ENCODE measurements around the gene IFITM10.

Gene IFITM10

DNA sequence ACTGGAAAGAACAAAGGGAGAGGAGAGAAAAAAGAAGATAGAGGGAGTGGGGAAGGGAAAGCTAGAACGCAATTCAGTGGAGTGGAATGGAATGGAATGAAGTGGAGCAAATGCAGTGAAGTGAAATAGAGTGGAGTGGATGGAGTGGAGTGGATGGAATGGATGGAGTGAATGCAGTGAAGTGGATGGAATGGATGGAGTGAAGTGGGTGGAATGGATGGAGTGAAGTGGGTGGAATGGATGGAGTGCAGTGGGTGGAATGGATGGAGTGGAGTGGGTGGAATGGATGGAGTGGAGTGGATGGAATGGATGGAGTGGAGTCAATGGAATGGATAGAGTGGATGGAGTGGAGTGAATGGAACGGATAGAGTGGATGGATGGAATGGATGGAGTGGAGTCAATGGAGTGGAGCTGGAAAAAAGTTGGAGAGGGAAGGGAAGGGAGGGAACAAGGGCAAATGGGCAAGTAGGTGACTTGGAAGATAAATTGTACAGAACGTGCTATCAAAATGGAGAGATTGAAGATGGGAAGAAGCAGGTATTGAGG lies 13.9 kb downstream of the IFITM10 start:
- no peak for DNase-seq

DNA sequence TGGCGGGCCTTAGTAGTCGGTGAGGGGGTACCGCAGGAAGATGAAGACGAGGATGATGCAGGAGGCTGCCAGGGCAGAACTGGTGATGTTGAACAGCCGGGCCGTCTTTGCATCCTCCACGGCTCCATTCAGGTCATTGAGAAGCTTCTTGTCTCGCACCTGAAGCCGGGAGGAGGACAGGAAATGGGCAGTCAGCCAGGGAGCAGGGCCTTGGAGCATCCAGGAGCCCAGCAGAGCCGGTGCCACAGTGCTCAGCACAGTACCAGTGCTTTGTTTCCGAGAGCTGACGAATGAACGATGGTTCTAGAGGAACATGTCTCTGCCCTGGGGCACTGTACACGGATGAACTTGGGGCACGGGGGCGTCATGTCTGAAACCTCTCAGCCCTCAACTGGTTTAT lies 15.1 kb downstream of the IFITM10 start:
- no peak for DNase-seq

DNA sequence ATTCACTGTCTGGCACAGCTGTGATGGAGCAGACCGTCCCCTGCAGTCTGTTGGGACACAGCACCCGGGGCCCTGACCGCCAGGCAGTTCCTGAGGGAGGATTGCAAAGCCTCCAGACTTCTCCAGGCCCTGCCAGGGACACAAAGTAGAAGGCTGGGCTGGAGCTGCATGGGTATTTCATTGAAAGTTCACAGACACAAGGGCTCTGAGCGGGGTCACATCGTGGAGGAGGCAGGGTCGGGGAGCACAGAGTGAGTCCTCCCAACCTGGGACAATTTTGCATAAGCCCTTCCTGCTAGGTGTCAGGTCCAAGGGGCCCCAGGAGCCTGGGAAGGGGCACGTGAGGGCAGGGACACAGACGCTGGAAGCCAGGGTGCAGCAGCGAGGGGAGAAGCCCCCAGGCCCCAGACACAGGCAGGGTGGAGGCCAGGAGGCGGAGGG lies 15.7 kb downstream of the IFITM10 start:
- no peak for DNase-seq

DNA sequence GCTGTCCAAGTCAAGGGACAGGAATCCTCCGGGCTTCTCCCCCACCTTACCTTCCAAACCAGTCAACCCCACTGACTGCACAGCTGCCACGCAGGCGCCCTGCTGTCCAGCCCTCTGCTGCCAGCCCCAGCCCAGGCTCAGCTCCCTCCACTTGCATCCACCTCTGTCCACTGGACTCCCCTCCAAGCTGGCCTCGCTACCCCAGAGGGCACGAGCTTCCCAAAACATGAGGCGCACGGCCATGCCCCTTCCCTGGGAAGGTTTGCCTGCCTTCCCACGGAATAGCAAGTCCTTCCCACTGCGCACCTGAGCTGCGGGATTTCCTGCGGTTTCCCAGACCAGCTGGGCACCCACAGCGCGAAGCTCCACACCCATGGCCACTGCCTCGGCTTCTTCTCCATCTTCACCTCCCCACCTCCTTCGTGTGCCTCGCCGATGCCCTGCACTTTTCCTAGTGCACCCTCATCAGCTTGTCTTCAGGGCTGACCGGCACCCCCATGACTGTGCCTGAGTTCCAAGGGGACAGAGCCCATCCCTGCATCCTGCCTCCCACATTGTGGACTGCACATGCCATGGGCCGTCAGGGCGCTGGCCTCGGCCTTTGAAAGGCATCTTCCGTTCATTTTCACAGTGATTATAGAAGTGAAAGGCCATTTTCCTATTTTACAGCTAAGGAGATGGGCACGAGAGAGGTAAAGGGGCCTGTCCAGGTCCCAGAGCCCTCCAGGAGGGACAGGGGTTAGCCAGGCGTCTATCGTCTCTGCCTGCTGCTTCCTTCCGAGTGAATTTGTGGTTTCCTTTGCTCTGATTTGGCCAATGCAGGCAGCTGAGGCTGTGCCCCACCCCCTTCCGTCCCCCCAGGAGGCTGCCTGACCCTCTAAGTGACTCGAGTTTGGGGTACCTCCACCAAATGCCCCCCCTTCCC lies 16.4 kb downstream of the IFITM10 start:
- DNase-seq, result no peak

DNA sequence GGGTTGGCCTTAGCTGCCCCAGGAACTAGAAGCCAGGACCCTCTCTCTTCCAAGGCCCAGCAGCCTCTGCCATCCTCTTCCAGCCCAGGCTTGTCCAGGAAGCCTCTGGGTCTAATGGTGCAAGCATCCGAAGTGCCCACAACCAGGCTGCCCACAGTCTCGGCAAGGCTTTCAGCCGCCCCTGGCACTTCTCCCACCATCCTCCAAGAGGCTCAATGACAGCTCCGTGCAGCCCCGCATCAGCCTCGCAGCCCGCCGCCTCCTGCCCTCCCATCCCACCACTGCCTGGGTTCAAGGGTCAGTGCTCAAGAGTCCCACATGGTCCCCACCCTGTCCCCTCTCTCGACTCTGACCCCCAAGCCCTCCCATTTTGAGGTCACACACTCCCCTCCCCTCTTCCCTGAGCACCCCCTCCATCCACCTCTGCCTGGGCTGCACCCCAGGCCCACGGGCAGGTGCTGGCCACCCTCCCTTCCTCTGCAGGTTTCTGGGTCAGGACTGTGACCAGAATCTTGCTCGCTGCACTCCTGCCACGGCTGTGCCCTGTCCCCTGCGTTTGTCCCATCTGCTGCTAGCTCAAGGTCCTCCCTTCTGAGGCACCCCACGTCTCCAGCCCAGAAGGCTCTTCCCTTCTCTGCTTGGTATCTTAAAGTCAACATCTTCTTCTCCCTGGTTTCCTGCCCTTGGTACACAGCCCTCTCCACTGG lies 17.2 kb downstream of the IFITM10 start:
- no peak for DNase-seq

DNA sequence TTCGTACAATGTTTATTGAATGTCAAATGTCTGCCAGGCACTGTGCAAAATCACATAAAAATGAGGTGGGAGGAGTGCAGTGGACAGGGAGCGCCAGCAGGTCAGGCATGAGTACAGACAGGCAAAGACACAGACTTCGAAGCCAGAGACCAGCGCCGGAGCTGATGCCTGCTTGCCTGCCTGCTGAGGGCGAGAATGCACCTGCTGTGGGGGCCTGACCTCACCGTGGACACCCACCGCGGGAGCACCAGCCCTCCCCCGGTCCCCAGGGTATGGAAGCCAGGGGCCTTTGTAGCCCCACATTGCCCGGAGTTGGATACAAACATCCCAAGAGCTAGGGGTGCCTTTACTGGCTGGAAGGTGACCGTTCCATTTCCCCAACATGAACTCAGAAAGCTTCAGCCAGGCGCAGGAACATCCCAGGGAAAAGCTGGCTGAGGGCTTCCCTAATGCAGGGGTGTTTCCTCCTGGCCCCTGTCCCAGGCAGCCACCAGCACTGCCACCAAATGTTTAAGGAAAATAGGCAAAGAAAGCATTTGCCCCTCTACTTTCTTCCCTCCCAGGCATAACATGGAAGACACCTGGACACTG lies 17.9 kb downstream of the IFITM10 start:
- no peak for DNase-seq

DNA sequence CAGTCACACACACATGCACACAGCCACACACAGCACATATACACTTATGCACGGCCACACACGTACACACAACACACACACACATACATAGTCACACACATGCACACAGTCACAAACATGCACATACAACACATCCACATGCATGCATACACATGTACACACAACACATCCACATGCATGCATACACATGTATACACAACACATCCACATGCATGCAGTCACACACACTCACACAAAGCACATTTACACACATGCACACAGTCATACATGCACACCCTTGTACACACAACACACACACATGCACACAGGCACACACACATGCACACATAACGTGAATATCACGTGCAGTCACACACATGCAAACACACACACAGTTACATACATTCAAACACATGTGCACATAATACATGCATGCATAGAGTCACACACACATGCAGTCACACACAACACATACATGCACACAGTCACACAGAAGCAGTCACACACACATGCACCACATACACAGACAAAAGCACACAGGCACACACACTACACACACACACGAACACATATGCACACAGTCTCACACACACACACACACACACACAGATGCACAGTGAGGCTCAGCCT lies 18.8 kb downstream of the IFITM10 start:
- no peak for DNase-seq

DNA sequence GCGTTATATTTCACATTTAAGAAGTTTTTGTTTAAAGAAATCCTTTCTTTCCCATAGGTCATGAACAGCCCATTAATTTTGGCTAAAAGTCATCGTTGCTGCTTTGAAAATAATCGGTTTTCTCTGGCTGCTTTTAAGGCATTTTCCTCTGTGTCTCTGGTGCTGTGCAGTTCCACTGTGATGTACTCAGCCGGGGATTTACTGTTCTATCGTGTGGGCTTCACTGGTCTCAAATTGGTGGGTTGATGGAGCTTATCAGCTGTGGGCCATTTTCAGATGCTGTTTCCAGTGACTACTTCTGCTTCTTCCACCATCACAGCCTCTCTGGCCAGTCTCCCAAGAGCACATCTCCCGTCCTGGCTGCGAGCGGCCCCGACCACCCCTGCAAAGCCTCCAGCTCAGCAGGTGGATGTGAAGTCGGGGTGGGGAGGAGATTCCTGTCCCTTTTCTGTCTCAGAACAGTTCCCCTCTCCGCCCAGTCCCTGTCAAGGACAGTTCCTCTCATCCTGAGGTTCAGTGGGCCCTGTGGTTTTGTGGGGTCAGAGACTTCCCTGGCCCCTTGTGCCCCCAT lies 20.3 kb downstream of the IFITM10 start:
- DNase-seq, result no peak

DNA sequence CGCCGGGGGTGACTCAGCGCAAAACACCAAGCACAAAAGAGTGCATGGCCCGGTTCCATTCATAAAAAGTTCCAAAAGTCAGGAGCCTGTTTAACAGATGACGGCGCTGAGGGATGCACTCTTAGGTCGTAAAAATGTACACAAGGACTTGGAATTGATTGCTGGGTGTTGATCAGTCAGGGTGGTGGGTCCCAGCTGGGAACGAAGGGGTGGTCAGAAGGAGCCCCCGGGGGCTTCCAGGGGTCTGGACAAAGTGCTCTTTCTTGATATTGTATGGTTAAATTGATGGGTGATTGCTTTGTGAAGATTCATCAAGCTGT lies 20.7 kb downstream of the IFITM10 start:
- no peak for DNase-seq

DNA sequence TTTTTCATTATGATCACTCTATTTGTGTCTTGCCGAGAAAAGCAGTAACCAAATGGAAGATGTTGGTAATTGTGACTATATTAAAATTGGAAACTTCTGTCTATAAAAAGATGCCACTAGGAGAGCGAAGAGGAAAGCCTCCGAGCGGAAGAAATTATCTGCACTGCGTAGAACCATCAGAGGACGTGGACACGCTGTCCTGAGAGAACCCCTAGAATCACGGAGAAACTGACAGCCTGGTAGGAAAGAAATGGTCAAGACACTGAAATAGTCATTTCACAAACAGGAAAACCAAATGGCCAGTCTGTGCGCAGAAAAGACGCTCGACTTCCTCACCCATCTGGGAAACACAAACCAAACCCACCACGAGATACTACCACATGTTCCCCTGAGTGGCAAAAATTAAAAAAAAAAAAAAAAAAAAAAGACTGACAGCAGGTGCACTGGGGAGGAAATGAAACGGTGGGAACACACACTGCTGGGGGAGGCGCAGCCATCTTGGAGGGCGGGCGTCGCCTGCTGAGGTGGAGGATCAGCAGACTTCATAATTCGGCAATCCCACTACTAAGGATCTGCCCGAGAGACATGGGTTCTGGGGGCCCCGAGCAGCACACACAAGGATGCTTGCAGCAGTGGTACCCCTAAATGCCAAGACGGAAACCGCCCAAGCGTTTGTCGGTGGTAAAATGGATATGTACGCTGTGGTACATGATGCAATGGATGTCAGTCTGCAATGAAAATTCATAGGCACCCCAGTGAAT lies 21.3 kb downstream of the IFITM10 start:
- no peak for DNase-seq

DNA sequence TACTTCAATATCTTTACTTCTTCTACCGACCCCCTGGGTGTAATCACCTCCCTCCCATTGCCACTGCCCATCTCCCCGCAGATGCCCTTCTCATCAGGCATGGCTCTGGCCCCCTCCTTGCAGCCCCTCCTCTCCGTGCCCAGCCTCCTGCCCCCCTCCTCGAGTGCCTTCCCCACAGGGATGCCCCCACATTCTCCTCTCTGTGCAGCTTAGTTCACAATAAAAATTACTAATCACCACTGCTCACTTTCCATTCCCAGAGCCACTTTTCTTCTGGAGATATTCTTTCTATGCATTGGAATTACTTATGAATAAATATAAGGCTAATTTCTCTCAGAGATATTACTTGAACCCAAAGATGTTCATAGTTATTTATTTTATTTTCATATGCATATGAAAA lies 22.1 kb downstream of the IFITM10 start:
- DNase-seq, result no peak

DNA sequence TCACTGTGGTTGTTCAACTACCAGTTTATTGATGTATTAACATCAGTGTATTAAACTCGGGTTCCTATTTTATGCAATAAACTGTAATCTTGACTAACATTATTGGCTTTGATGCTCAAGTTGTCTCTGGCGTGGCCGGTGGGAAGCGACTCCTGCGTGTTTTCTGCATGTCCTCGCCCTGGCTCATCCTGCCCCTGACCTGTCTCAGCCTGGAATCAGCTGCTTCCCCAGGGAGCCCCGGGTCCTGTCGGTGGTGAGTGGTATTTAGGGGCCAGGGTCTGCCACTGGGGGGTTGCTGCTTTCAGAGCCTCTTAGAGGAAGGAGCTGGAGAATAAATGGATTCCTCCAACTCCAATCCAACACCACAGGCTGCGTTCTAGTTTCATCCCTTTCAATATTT lies 22.5 kb downstream of the IFITM10 start:
- DNase-seq, result no peak

DNA sequence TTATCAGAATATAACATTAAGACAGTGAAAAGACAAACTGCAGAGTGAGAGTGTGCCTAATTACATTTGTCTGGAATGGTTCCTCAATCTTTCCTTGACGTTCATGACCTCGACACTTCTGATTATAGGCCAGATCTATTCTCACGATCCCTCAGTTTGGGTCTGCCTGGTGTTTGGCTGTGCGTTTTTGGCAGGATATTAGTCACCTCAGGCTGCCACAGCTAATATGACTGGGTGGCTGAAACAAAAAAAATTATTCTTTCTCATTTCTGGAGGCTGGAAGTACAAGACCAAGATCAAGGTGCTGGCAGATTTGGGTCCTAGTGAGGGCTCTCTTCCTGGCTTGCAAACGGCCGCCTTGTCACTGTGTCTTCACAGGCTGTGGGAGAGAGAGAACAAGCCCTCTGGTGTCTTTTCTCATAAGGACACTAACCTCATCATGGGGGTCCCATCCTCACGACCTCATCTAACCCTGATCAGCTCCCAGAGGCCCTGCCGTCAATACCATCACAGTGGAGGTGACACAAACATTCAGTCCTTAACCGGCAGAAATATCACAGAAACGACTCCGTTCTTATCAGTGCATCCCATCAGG lies 23.2 kb downstream of the IFITM10 start:
- no peak for DNase-seq

DNA sequence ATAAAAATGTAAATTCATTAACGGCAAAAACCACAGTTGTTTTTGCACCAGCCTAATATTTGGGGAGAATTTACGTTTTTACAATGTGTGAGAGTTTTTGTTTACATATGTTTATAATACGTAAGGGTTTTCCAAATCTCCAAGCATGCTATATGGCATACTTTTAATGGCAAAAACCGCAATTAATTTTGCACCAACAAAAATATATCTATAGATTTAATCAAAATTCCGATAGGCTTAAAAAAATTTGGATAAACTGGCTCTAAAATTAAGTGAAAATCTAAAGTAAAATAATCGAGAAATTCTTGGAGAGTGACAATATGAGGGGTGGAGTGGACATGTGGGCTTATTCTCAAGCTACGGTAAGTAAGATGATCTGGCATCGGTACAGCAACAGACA lies 30.6 kb downstream of the IFITM10 start:
- no peak for DNase-seq

DNA sequence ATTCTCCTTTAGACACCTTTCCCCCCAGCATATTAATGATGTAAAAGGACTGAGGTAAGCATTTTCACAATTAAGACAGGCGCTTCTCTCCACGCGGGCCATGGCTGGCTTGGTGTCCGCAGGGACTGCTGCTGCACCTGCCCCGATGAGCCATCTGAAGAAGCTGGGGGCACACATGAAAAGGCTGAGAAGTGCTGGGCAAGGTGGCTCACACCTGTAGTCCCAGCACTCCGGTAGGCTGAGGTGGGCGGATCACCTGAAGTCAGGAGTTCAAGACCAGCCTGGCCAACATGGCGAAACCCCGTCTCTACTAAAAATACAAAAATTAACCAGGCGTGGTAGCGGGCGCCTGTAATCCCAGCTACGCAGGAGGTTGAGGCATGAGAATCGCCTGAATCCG lies 32.1 kb downstream of the IFITM10 start:
- DNase-seq, result no peak

DNA sequence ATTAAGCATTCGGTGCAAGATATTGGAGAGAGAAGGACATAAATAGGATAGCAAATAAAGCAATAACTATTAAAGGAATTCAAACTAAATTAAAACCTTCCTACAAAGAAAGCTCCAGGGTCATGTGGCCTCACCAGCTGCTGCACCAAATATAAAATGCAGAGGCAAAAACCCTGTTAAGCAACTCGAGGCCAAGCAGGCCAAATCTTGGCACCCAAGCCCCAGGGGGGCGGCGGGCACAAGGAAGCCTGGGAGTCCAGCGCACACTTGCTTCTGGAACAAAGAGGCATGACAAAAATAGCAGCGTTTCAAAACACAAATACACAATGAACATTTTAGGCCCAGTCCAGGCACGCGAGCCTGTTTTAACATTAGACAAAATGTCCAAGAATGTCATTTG lies 32.6 kb downstream of the IFITM10 start:
- no peak for DNase-seq

DNA sequence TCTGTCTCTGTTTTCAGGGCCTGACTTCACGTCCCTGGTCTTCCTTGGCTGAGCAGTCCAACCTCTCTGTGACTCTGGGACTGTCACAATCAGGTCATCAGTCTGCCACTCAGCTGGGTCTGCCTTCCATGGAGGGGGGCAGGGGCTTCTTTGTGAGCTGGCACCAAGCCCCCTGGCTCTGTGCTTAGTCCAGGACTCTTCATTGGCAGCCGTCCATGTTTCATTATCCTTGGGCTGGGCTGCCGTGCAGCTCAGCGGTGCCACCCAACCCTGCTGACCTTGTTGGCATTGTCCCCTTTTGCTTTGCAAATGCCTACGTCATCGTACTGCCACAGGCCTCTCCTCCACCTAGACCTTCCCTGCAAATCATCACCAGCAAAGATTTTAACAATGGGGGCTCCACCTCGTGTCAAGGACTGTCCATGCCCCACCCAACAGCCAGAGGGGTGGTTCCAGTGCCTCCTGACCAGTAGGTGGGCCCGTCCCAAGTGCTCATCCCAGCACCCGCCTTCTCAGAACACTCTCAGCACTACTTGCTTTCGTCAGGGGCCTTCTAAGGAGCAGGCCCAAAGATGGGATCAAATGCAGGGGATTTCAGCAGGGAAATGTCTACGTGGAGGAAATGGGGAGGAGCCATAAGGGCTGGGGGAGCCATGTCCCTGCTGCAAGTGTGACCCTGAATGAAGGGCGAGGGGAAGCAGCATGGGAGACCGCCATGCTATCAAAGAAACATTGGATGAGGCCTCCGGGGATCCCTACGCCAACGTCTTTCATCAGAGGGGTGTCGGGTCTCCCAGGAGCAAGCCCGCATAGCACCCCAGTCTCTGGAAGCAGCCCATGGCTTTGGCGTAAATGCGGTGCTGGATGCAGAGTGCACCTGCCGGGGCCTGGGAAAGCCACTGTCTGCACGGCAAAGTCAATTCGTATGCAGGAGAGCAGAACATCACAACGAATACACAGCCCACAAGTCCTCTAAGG lies 35.2 kb downstream of the IFITM10 start:
- DNase-seq, result no peak

DNA sequence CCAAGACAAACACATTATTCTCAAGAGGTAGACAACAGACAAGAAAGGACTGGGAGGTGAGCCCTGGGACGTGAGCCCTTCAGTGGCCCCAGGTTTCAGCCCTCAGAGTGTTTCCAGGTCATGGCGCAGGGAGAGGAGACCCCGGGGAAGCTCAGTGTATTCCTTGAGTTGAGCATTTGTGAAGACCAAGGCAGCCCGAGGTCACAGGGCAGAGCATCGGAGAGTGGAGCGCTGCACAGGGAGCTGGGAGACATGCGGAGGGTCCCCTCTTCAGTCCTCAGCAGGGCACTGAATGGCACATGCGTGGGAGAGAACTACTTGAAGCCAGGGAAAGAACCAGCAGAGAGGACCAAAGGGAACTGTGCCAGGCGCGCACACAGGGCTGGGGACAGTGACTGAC lies 41.7 kb downstream of the IFITM10 start:
- DNase-seq, result no peak

DNA sequence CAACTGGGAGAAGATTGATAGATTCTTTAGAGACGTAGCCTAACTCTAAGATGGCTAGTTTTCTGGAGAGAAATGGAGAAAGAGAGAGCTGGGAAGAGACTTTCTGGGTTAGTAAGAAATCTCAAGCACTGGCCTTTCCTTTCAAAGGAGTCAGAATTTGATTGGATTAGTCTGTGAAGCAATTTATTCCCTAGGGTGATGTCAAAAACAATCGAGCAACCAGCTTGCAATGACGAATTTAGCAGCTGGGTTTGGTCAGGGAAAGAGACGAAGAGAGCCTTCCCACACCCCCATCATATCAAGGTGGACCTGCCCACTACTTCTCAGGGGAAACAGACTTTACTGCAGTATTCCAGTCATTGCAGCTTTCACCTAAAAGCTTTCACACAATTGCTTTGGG lies 42.6 kb downstream of the IFITM10 start:
- no peak for DNase-seq

DNA sequence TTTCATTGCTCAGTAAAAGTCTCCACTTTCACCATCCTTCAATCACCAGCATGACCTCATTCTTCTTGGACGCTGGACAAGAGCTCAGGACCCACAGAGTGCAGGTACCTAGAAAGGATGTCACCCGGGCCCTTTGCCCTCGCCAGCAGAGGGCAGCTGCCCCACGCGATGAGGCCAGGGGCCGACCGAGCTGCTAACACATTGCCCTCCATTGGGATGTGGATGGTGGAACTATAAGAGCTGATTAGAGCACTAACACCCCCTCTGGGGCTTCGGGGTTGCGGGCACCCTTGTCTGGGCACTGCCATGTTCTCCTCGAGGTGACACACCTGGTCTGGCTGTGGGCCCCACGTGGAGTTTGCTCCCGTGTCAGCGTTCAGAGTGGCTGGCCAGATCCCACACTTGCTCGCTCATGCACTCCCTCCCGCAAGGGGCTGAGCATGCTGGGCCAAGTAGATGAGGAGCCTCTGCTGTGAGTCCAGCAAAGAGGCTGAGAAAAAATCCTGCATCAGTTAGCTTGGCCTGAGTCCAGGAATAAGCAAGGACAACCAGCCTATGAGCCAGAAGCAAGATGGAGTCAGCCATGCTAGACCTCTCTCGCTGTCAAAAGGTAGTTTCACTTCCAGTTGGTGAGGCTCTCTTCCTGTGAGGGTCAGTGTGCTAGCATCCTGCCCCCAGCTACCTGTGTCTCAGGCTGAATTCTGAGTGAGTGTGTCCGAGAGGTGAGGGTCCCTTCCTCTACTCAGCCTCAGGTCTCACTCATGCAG lies 43.6 kb downstream of the IFITM10 start:
- DNase-seq, result no peak
